Epithelial cell of esophagus (primary cell): ENCODE data around the gene PARL.
A peak's percentile ranks its signal among the peaks of the same experiment; 100 is the strongest.

ENCODE experiments used
- DNase-seq: peaks from one replicate; pipeline ENCODE4 v3.0.0; 2010; ENCODE audit warnings: low read depth
- H3K4me3 ChIP-seq: 2 replicates; pipeline ENCODE4 v1.5.1; 2011; ENCODE audit warnings: mild to moderate bottlenecking, low read length, control low read depth
- CTCF ChIP-seq: IDR thresholded peaks from 2 replicates; pipeline ENCODE4 v1.5.1; 2011; ENCODE audit warnings: low read depth, mild to moderate bottlenecking, low read length, control low read depth, inconsistent platforms; ENCODE audit not compliant: insufficient read depth; ENCODE audit errors: missing control alignments

The PARL gene

DNA sequence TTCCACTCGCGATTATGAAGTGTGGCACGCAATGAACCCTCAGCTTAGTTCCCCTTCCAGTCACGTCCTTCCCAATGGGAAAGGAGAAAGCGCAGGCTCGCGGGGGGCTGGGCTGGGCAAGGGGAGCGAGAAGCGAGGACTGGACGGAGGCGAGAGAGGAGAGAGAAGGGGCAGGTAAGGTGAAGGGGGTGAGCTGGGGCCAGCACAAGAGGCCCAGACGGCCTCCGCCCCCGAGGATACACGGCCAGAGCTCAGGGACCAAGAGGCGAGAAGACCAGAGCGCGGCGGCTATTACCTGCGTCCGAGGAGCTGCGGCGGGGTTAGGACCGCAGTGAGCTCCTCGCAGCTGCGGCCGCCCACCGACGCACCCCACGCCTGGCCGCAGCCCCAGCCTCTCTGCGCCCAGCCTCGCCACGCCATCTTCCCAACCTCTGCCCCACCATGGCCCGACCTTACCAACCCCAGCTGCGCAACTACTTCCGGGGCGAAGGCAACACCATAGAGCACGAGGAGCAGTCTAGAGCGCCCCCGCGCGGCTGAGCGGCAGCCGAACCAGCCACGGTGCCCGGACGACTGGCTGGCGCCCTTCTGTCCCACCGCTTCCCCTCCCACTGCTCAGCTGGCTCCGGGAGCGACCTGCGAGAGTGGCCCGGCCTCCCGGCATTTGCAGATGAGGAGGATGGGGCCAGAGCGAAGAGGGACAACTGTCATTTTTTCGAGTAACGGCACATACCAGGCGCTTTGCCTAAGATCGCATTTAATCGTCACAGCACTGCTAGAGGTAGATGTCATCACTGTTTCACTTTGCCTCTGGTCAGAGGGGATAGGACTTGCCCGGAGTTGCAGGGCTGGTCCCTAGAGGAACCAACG lies at the start of gene PARL:
TSS of gene PARL (minus strand) at position 454 of the 870 bp plus-strand sequence. CDS start at position 420, 34 bp downstream.
- peak; percentile 90 for DNase-seq
- H3K4me3 ChIP-seq = peak within 1 kb of the TSS; percentile 82
- peak; percentile 83 for TF ChIP-seq CTCF

DNA sequence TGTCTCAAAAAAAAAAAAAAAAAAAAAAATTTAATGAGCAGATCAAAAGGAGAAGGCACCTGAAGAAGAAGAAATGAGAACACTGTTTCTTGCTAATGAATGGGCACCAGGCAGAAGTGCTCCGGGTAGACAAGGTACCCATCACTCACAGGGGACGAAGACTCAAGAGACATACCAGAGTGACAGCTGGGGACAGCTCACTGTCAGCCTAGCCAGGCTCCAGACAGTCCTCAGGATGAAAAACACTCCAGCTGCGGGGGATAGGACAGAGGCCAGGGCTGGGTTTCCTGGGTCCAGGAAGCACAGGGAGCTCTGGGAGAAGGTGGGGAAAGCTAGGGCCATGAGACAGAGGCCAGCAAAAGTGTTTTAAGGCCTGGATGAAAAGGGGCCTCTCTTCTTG lies 48.5 kb upstream of the PARL start:
- no peak overlapping the region for H3K4me3 ChIP-seq
- TF ChIP-seq CTCF = no peak
- DNase-seq = no peak

GRCh38 chr3:183931881-183932280 lies 47.2 kb upstream of the PARL start:
- no peak for TF ChIP-seq CTCF
- no peak for DNase-seq
- H3K4me3 ChIP-seq = no peak overlapping the region

DNA sequence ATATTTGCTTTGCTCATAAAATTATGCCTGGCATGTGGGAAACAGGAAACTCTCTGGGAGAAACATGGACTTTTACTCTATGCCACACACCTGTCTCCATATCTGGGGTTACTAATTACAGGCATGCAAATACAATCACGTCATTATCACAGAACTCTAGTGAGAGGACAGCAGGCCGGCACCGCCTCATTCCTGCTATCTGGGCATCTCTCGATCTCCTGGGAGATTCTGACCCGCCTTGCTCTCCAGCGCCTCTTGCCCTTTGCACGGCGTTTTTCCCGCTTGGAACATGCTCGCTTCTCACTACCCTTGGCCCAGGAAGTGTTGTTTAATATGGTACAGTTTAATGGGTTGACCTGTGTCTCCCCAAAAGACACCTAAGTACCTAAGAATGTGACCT lies 45.4 kb upstream of the PARL start:
- no peak for TF ChIP-seq CTCF
- H3K4me3 ChIP-seq = no peak overlapping the region
- DNase-seq = no peak

DNA sequence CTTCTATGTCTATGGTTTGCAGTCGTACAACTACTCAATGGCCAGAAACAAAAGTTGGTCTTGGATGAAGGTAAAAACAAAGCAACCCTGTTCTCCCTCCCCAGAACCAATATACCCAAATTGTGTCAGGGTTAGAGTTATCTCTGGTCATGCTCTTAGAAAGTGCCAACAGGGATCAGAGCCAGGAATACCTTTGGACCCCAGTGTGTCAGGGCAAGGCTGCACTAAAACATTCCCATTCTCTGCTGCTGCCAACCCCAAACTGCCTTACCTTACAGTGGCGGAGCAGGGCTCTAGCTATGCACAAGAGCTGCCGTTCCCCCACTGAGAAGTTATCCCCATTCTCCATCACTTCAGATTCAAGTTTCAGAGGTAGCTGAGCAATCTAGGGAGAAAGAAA lies 42.4 kb upstream of the PARL start:
- no peak overlapping the region for H3K4me3 ChIP-seq
- no peak for DNase-seq

DNA sequence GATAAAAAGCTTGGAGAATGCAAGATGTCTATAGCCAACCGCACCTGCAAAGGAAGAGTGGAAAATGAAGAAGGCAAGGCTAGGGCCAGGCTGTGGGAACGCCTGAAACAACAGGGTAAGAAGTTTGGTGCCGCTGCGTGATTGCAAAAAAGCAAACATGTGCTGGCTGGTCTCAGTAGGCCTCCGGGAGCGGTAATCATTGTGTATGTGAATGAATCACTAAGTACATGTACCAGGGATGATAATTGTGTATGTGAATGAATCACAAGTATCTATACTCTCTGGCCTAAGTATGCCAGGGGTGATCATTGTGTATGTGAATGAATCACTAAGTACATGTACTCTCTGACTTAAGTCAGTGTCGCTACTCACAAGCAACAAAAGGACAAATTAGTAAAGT lies 40.3 kb upstream of the PARL start:
- no peak for TF ChIP-seq CTCF
- H3K4me3 ChIP-seq = no peak overlapping the region
- peak; percentile 99 for DNase-seq

More for the DNA sequence above, 42.4 kb upstream of the PARL start:
- no peak for TF ChIP-seq CTCF

GRCh38 chr3:183924543-183924942 lies 39.9 kb upstream of the PARL start:
- no peak overlapping the region for H3K4me3 ChIP-seq
- DNase-seq = peak; percentile 65
- no peak for TF ChIP-seq CTCF
